AG04450 (cell line): ENCODE data around the gene POFUT2. TPM values are rescaled to one million over a fixed set of nuclear protein-coding genes. Genes with fewer than 3 reads are reported as not detected.

Experiments used
- CTCF ChIA-PET: fragments of 300-600, 350-600 bp; formaldehyde crosslinking; extraction: SDS; loops from one replicate; lab custom pipeline; 2022; ENCODE audit warnings: antibody characterized with exemption, inconsistent platforms; lab: Charles Lee
- POLR2A ChIA-PET: fragments of 350-600 bp; formaldehyde crosslinking; extraction: SDS; loops from one replicate; lab custom pipeline; 2021; ENCODE audit warnings: antibody characterized with exemption, inconsistent platforms; lab: Yijun Ruan, JAX
- DNase-seq: peaks from one replicate; pipeline ENCODE4 v3.0.0-alpha.2; 2011; ENCODE audit warnings: low read depth, low spot score
- H3K27ac ChIP-seq: one replicate; pipeline ENCODE4 v1.5.1; 2012; ENCODE audit warnings: low read depth, low read length, control low read depth
- H3K27me3 ChIP-seq: one replicate; pipeline ENCODE4 v1.6.0; 2012; ENCODE audit warnings: low read length; ENCODE audit not compliant: control insufficient read depth, insufficient read depth
- H3K4me3 ChIP-seq: 2 replicates; pipeline ENCODE4 v1.5.1; 2011; ENCODE audit warnings: mild to moderate bottlenecking, low read depth, low read length, control low read depth
- H3K9me3 ChIP-seq: 2 replicates; pipeline ENCODE4 v1.5.1; 2012; ENCODE audit warnings: low read length; ENCODE audit not compliant: control insufficient read depth, insufficient read depth
- polyA plus RNA-seq: library from polyadenylated mRNA; depleted of rRNA; stranded (reverse); fragments of >200 nt; gene quantifications from 2 replicates; pipeline ENCODE4 v1.2.3, GENCODE V29; 2011
- TF ChIP-seq, protein P1 (sequence below): IDR thresholded peaks from 2 replicates; pipeline ENCODE4 v1.5.1; 2011; ENCODE audit warnings: low read depth, low read length, control low read depth, inconsistent platforms

The POFUT2 gene
- polyA plus RNA-seq, 1 experiment: 35.5 TPM

DNA sequence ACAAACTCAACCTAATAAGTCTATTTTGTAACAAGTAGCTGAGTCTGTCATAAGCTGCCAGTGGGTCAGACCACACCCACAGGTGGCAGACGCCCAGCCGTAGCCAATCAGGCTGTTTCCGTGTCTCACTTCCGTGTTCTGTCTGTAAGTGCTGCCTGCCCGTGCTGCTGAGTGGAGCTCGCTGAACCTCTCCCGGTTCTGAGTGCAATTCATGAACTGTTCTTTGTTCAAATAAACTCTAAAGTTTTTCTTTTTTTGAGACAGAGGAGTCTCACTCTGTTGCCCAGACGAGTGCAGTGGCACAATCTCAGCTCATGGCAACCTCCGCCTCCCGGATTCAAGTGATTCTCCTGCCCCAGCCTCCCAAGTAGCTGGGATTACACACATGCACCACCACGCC, 25.1 kb downstream of the POFUT2 start:
- POLR2A ChIA-PET: no interaction called here
- Histone ChIP-seq H3K27me3 (peaks cover 5% of the 10 kb centered on the region), H3K27ac (no peak overlapping the region), H3K9me3 (no peaks in the 10 kb centered on the region; the same call in 1 of the 2 replicates), H3K4me3 (no peak overlapping the region)
- CTCF ChIA-PET: no interaction called here
- no peak for DNase-seq
- TF ChIP-seq, protein P1, sequence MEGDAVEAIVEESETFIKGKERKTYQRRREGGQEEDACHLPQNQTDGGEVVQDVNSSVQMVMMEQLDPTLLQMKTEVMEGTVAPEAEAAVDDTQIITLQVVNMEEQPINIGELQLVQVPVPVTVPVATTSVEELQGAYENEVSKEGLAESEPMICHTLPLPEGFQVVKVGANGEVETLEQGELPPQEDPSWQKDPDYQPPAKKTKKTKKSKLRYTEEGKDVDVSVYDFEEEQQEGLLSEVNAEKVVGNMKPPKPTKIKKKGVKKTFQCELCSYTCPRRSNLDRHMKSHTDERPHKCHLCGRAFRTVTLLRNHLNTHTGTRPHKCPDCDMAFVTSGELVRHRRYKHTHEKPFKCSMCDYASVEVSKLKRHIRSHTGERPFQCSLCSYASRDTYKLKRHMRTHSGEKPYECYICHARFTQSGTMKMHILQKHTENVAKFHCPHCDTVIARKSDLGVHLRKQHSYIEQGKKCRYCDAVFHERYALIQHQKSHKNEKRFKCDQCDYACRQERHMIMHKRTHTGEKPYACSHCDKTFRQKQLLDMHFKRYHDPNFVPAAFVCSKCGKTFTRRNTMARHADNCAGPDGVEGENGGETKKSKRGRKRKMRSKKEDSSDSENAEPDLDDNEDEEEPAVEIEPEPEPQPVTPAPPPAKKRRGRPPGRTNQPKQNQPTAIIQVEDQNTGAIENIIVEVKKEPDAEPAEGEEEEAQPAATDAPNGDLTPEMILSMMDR: no peak

DNA sequence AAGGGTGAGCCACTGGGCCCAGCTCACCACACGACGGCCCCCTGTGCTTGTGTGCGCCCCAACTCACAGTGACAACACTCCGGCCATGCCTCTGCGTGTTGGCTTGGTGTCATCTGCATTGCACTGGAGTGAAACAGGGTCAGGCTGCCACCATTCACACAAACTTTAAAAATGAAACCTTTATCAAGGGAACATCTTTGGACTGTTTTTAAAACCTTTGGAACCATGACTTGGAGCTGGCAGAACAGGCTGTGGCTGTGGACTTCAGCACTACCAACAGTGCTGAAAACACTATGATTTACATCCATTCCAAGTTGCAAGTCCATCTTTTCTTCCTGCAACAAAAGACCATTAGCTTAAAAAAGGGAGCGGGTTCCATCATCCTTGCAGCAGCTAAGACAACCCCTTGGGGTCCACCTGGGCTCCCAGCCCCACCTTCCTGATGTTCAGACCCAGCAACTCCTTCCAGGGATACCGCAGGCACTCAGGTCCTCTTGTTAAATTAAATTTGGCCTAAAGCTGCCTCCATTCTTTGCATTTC, 25.6 kb downstream of the POFUT2 start:
- ChIA-PET POLR2A (no interaction called here), CTCF (interaction anchor here (1.5 kb wide), 1 partner anchor 9 kb away, joined by 3 read pairs; no protein-coding TSS in a partner anchor)
- TF ChIP-seq, protein P1: no peak
- no peak overlapping the region for H3K27ac ChIP-seq
- H3K27me3 ChIP-seq: peaks cover 6% of the 10 kb centered on the region
- no peak overlapping the region for H3K4me3 ChIP-seq
- no peak for DNase-seq
- no peaks in the 10 kb centered on the region; the same call in 1 of the 2 replicates for H3K9me3 ChIP-seq

DNA sequence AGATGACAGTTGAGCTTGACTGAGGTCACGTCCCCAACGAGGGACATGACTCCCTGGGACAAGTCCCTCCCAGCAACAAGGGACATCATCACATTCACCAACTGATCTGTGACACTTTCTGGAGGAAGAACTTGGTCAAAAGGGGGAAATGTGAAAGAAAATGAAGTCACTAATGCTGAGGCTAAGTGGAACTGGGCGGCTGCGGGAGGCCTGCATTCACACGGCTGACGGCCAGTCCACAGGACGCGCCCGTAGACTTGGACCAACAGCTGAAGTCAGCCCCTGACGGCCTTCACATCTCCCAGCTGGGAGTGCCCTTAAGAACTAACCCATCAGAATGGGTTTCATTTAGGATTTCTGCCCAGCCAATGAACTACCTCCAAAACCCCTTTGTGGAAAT, 26.6 kb downstream of the POFUT2 start:
- CTCF ChIA-PET: interaction anchor here (1.5 kb wide), 1 partner anchor 10 kb away, joined by 3 read pairs; no protein-coding TSS in a partner anchor
- Histone ChIP-seq H3K27ac (no peak overlapping the region), H3K9me3 (no peaks in the 10 kb centered on the region; the same call in 1 of the 2 replicates), H3K4me3 (no peak overlapping the region), H3K27me3 (peaks cover 13% of the 10 kb centered on the region)
- POLR2A ChIA-PET: no interaction called here
- DNase-seq: no peak
- TF ChIP-seq, protein P1: no peak

DNA sequence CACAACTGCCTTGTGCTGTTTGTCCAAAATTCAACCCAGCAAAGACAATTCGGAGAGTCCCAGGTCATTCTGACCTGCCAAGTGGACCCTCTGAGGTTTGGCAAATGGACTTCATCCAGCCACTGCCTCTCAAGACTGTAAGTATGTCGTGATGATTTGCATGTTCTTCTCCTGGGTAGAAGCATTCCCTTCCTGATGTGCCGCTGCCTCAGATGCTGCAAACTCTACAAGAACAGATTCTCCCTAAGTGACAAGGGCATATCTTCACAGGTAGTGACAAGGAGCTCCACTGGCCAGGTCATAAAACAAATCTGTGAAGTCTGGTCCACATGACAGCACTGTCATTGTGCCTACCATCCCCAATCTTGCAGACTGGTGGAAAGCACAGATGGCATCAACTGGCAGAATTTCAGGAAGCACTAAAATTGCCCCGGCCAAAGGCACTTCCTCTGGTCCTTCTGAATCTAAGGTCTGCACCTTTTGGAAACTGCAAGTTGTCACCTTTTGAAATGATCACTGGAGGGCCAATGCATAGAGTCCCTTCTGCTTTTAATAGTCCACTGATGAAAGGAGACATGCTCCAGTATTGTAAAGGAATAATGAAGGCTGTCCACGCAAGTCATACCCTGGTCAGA, 27.4 kb downstream of the POFUT2 start:
- ChIA-PET POLR2A (no interaction called here), CTCF (interaction anchor here (1.4 kb wide), 1 partner anchor 123 kb away, joined by 3 read pairs; no protein-coding TSS in a partner anchor)
- TF ChIP-seq, protein P1: no peak
- DNase-seq: no peak
- peaks cover 15% of the 10 kb centered on the region for H3K27me3 ChIP-seq
- no peak overlapping the region for H3K4me3 ChIP-seq
- H3K9me3 ChIP-seq: peaks cover 2% of the 10 kb centered on the region; the same call in 1 of the 2 replicates
- H3K27ac ChIP-seq: no peak overlapping the region
